GM19238 (cell line): ENCODE measurements around the gene CD9.
A peak's percentile ranks its signal among the peaks of the same experiment; 100 is the strongest.

Source experiments
- DNase-seq: peaks from one replicate; pipeline ENCODE4 v3.0.0; 2011; ENCODE audit warnings: low spot score; ENCODE audit not compliant: insufficient read length

The CD9 gene

GRCh38 chr12:6218347-6218925 is 18.2 kb downstream of the CD9 start:
- no peak for DNase-seq

- DNase-seq, result no peak
Observed at GRCh38 chr12:6219980-6220379, 19.8 kb downstream of the CD9 start.

- no peak for DNase-seq
Observed at GRCh38 chr12:6221146-6221545, 20.9 kb downstream of the CD9 start.

GRCh38 chr12:6222078-6222654 is 22.0 kb downstream of the CD9 start:
- DNase-seq, result no peak

GRCh38 chr12:6223545-6223944 is 23.3 kb downstream of the CD9 start:
- no peak for DNase-seq

- no peak for DNase-seq
Observed at GRCh38 chr12:6224550-6224949, 24.4 kb downstream of the CD9 start.

- DNase-seq, result no peak
Observed at GRCh38 chr12:6225630-6226001, 25.4 kb downstream of the CD9 start.

GRCh38 chr12:6226002-6226678 is 25.9 kb downstream of the CD9 start:
- DNase-seq, result no peak

GRCh38 chr12:6226679-6227051 is 26.5 kb downstream of the CD9 start:
- DNase-seq, result no peak

GRCh38 chr12:6228535-6229223 is 28.5 kb downstream of the CD9 start:
- DNase-seq, result no peak

- DNase-seq, result no peak
Observed at GRCh38 chr12:6229224-6230218, 29.3 kb downstream of the CD9 start.

GRCh38 chr12:6230321-6231110 is 30.3 kb downstream of the CD9 start:
- DNase-seq, result peak; percentile 53

- no peak for DNase-seq
Observed at GRCh38 chr12:6231359-6232268, 31.4 kb downstream of the CD9 start.

- DNase-seq, result no peak
Observed at GRCh38 chr12:6233121-6233971, 33.1 kb downstream of the CD9 start.

GRCh38 chr12:6234214-6234613 is 34.0 kb downstream of the CD9 start:
- no peak for DNase-seq

- no peak for DNase-seq
Observed at GRCh38 chr12:6234906-6235305, 34.7 kb downstream of the CD9 start.

- DNase-seq, result no peak
Observed at GRCh38 chr12:6235499-6235898, 35.3 kb downstream of the CD9 start.

- DNase-seq, result no peak
Observed at GRCh38 chr12:6235906-6236640, 35.9 kb downstream of the CD9 start.
